Memory B cell (primary cell): ENCODE results near the gene ZRSR2.
"Not testable (repeated sequence)": the region's sequence is repeated elsewhere in the genome, so short reads cannot be mapped to it uniquely, and the experiment has no call there.

ENCODE experiments used
- ATAC-seq: fragments of 150-1000 bp; cut with Tn5 transposase; 2 replicates; pipeline ENCODE4 v1.10.0; 2021; ENCODE audit warnings: low read depth, mild to moderate bottlenecking, moderate library complexity
- DNase-seq, 2 donors: peaks; one replicate each; pipeline ENCODE4 v3.0.0; 2022; ENCODE audit warnings: low spot score in 2 of 2
- H3K27ac Mint-ChIP-seq: one replicate; pipeline ENCODE4 v1.8.0; 2022; ENCODE audit warnings: mild to moderate bottlenecking, moderate library complexity, mixed read lengths
- H3K27me3 Mint-ChIP-seq: one replicate; pipeline ENCODE4 v1.8.0; 2022; ENCODE audit warnings: mixed read lengths
- H3K36me3 Mint-ChIP-seq: one replicate; pipeline ENCODE4 v1.8.0; 2022; ENCODE audit warnings: mild to moderate bottlenecking, mixed read lengths
- H3K4me1 Mint-ChIP-seq: one replicate; pipeline ENCODE4 v1.8.0; 2022; ENCODE audit warnings: mixed read lengths
- H3K4me3 Mint-ChIP-seq: one replicate; pipeline ENCODE4 v1.8.0; 2022; ENCODE audit warnings: mild to moderate bottlenecking, moderate library complexity, mixed read lengths
- H3K9me3 Mint-ChIP-seq: one replicate; pipeline ENCODE4 v1.8.0; 2022; ENCODE audit warnings: mixed read lengths

The ZRSR2 gene, protein sequence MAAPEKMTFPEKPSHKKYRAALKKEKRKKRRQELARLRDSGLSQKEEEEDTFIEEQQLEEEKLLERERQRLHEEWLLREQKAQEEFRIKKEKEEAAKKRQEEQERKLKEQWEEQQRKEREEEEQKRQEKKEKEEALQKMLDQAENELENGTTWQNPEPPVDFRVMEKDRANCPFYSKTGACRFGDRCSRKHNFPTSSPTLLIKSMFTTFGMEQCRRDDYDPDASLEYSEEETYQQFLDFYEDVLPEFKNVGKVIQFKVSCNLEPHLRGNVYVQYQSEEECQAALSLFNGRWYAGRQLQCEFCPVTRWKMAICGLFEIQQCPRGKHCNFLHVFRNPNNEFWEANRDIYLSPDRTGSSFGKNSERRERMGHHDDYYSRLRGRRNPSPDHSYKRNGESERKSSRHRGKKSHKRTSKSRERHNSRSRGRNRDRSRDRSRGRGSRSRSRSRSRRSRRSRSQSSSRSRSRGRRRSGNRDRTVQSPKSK

GRCh38 chrX:15789979-15790768 is at the start of gene ZRSR2:
TSS of gene ZRSR2 (plus strand) at chrX:15790484. CDS start at chrX:15790496, 12 bp downstream.
- ATAC-seq (peak; percentile 88), DNase-seq (peak; percentile 70 to 86)
- Mint-ChIP-seq H3K27ac (no peak within 1 kb of the TSS), H3K4me1 (peaks cover 12% of the 10 kb centered on the region), H3K9me3 (no peaks in the 10 kb centered on the region), H3K4me3 (no peak within 1 kb of the TSS), H3K27me3 (no peaks in the 10 kb centered on the region), H3K36me3 (peaks cover 6% of the 10 kb centered on the region)

DNA sequence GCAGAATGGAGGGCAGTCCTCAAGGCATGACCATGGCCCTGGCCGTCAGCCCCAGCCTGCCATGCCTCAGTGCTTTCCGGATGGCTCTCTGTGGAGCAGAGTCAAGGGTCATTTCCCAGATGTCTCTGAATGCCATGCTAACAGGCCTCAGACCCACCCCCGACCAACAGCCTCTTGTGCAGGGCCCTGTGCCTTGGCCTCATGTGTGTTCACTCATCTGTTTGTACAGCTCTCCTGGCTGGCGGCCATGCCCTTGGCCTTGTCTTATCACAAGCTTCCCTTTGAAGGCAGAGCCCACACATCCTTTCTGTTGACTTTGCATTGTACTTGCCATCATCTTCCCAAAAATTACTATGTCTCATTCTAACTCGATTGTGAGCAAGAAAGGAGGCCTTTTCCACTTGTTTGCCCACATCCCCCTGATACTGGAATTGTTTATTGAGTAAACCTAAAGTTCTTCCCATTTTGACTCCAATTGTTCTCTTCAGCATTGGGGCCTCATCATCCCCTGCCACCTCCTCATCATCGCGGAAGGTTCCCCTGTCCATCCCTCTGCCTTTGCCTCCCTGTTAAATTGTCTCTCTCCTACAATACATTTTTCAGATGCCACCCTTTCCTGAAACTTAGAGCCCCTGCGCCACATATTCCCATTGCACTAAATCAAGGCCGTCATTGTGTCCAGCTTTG is 46.0 kb upstream of the ZRSR2 start:
- no peaks in the 10 kb centered on the region for H3K9me3 Mint-ChIP-seq
- H3K27ac Mint-ChIP-seq = no peak overlapping the region
- H3K27me3 Mint-ChIP-seq = no peaks in the 10 kb centered on the region
- H3K4me1 Mint-ChIP-seq = peaks cover 28% of the 10 kb centered on the region
- H3K36me3 Mint-ChIP-seq = peaks cover 32% of the 10 kb centered on the region
- ATAC-seq = no peak
- no peak overlapping the region for H3K4me3 Mint-ChIP-seq
- no peak for DNase-seq

- H3K36me3 Mint-ChIP-seq = peaks cover 32% of the 10 kb centered on the region
- no peak overlapping the region for H3K27ac Mint-ChIP-seq
- DNase-seq (no peak), ATAC-seq (no peak)
- no peaks in the 10 kb centered on the region for H3K9me3 Mint-ChIP-seq
- H3K4me3 Mint-ChIP-seq = no peak overlapping the region
- no peaks in the 10 kb centered on the region for H3K27me3 Mint-ChIP-seq
- H3K4me1 Mint-ChIP-seq = peaks cover 29% of the 10 kb centered on the region
Measured at GRCh38 chrX:15745179-15745578, 45.1 kb upstream of the ZRSR2 start.

GRCh38 chrX:15746651-15747050 is 43.6 kb upstream of the ZRSR2 start:
- H3K9me3 Mint-ChIP-seq, DNase-seq, H3K4me3 Mint-ChIP-seq, H3K27ac Mint-ChIP-seq, ATAC-seq, H3K27me3 Mint-ChIP-seq: not testable (repeated sequence)
- Mint-ChIP-seq H3K36me3 (peaks cover 31% of the 10 kb centered on the region), H3K4me1 (peaks cover 31% of the 10 kb centered on the region)

DNA sequence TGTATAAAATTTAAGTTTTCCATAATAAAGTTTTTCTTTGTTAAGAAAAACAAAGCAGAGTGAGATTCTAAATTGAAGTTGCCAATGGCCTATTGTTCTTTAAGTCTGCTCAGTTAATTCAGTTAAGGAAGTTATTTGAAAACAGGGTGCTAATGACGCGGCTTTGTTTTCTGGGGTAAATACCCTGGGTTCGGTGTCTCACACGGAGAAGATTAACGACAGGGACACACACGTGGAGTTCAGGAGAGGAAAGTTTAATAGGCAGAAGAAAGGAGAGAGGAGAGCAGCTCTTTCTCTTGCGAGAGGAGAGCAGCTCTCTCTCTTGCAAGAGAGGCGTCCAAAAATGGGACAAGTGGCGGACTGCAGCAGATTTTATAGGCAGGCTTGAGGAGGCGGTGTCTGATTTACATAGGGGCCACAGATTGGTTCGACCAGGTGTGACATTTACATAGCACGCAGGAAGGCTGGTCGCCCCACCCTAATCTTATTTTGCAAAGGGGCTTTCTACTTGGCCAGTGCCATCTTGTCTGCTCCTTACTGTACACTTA is 42.6 kb upstream of the ZRSR2 start:
- Mint-ChIP-seq H3K4me1 (peaks cover 25% of the 10 kb centered on the region), H3K9me3 (no peaks in the 10 kb centered on the region), H3K27ac (no peak overlapping the region), H3K36me3 (peaks cover 25% of the 10 kb centered on the region), H3K4me3 (no peak overlapping the region), H3K27me3 (no peaks in the 10 kb centered on the region)
- no peak for DNase-seq
- ATAC-seq = no peak

DNA sequence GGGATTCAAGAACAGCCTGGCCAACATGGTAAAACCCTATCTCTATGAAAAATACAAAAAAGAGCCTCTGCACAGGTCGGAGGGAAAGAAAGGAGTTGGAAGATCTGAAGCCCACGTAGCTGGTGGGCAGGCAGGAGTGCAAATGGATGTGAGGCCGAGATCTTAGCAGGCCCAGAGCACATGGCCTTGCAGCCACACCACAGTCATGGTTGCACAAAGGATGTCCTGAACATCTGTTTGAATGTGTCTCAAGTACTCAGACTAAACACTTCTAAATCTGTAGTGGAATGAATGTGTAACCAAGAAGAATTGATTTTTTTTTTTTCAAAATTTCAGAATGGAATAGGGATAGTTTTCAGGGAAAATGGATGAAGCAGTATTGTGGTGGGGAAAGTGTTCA is 41.4 kb upstream of the ZRSR2 start:
- DNase-seq = no peak
- peaks cover 15% of the 10 kb centered on the region for H3K36me3 Mint-ChIP-seq
- no peak overlapping the region for H3K4me3 Mint-ChIP-seq
- ATAC-seq = no peak
- no peaks in the 10 kb centered on the region for H3K9me3 Mint-ChIP-seq
- peaks cover 22% of the 10 kb centered on the region for H3K4me1 Mint-ChIP-seq
- H3K27me3 Mint-ChIP-seq = no peaks in the 10 kb centered on the region
- H3K27ac Mint-ChIP-seq = peak overlapping the region; percentile 100

DNA sequence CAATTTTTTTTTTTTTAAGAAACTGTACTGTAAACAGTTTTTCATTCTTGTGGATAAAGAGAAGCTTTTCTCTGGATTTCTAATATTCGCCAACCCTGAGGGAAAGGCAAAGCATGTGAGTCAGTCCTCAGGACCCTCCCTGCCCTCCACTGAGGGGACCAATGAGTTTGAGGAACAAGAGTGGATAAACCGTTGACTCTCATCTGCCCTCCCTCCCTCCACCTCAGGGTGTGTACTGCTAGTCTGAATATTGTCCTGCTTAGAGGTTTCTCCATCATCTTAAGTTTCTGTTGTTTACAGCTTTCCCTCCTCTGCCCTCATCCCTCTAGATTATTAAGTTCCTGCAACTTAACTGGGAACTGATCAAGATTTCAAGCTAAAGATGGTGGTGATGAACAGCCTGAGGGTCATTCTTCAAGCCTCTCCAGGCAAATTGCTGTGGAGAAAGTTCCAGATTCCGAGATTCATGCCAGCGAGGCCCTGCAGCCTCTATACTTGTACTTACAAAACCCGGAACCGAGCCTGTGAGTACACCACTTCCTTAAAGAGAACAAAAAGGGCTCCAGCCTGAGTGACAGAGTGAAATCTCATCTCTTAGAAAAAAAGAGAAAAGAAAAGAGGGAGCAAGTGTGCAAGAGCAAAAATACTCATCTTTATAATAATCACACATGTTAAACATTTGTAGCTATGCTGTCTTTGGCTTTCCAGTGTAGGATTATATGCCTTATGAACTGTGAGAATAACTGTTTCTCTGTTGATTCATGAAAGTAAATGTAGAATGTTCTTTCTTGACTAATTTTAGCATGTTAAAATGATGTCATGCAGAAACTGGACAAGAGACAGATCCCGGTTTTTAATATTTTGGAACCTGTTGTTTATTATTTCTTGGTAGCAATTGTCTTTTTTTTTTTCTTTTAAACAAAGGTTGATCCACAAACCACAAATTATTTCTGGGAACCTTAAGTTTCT is 40.4 kb upstream of the ZRSR2 start:
- peak overlapping the region; percentile 100 for H3K27ac Mint-ChIP-seq

GRCh38 chrX:15750611-15751154 is 39.6 kb upstream of the ZRSR2 start:
- no peak for ATAC-seq
- H3K4me1 Mint-ChIP-seq = peaks cover 18% of the 10 kb centered on the region
- no peaks in the 10 kb centered on the region for H3K9me3 Mint-ChIP-seq
- peaks cover 11% of the 10 kb centered on the region for H3K36me3 Mint-ChIP-seq
- H3K27ac Mint-ChIP-seq = peak overlapping the region; percentile 100
- no peaks in the 10 kb centered on the region for H3K27me3 Mint-ChIP-seq
- peak overlapping the region; percentile 77 for H3K4me3 Mint-ChIP-seq
- no peak for DNase-seq

More for the DNA sequence above, 40.4 kb upstream of the ZRSR2 start:
- H3K4me3 Mint-ChIP-seq = peak overlapping the region; percentile 77
- peaks cover 21% of the 10 kb centered on the region for H3K4me1 Mint-ChIP-seq
- ATAC-seq (peak; percentile 55), DNase-seq (peak in 1 of 2 donors; percentile 22)
- H3K27me3 Mint-ChIP-seq = no peaks in the 10 kb centered on the region
- peaks cover 11% of the 10 kb centered on the region for H3K36me3 Mint-ChIP-seq
- no peaks in the 10 kb centered on the region for H3K9me3 Mint-ChIP-seq

DNA sequence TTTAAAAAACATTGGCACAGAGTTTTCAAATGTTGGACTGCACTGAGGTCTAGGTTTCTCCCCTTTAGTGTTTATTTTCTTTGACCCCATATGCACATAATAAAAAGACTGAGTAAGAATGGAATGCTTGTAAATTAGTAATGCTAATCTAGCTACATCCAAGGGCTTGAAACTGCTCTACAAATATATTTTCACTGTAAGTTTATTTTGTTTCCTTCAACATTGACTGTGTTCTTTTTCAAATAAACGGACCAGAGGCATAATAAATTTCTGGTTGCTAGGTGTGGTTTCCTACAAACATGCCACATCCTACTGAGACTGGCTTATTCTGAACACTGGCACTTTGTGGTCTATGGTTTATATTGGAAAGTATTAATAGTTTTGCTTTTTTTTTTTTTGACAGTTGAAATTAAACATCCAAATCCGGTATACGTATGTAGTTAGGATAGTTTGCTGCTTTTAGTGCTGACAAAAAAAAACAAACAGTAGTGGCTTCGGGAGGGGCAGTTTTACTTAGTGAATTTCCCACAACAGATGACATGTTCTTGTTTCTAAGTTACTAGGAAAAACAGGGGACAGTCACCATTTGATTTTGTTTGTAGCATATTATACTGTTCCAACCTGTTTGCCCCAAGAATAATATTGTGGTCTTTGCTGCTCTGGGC is 39.0 kb upstream of the ZRSR2 start:
- ATAC-seq = peak; percentile 78
- Mint-ChIP-seq H3K4me3 (peak overlapping the region; percentile 77), H3K4me1 (peaks cover 18% of the 10 kb centered on the region), H3K27ac (peak overlapping the region; percentile 100), H3K9me3 (no peaks in the 10 kb centered on the region), H3K27me3 (no peaks in the 10 kb centered on the region), H3K36me3 (peaks cover 11% of the 10 kb centered on the region)
- peak in 1 of 2 donors; percentile 33 for DNase-seq

GRCh38 chrX:15755091-15755490 is 35.2 kb upstream of the ZRSR2 start:
- ATAC-seq (no peak), DNase-seq (no peak)
- Mint-ChIP-seq H3K9me3 (no peaks in the 10 kb centered on the region), H3K27ac (no peak overlapping the region), H3K4me1 (peaks cover 16% of the 10 kb centered on the region), H3K36me3 (peaks cover 7% of the 10 kb centered on the region), H3K27me3 (no peaks in the 10 kb centered on the region), H3K4me3 (no peak overlapping the region)

DNA sequence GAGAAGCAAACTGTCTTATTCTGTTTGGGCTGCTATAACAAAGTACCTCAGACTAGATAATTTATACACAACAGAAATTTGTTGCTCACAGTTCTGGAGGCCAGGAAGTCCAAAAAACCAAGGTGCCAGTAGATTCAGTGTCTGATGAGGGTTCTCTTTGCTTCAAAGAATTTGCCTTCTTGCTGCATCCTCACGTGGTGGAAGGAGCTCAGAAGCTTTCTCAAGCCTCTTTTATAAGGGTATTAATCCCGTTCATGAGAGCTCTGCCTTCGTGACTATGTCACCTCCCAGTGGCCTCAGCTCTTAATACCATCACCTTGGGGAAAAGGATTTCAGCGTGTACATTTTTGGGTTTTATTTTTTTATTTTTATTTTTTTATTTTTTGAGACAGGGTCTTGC is 32.1 kb upstream of the ZRSR2 start:
- H3K4me3 Mint-ChIP-seq = no peak overlapping the region
- DNase-seq = no peak
- peaks cover 5% of the 10 kb centered on the region for H3K36me3 Mint-ChIP-seq
- H3K9me3 Mint-ChIP-seq = no peaks in the 10 kb centered on the region
- no peak for ATAC-seq
- no peaks in the 10 kb centered on the region for H3K27me3 Mint-ChIP-seq
- peak overlapping the region; percentile 48 for H3K27ac Mint-ChIP-seq
- H3K4me1 Mint-ChIP-seq = peaks cover 13% of the 10 kb centered on the region

GRCh38 chrX:15759886-15760285 is 30.4 kb upstream of the ZRSR2 start:
- not testable (repeated sequence) for H3K36me3 Mint-ChIP-seq, H3K4me1 Mint-ChIP-seq, H3K9me3 Mint-ChIP-seq, H3K27me3 Mint-ChIP-seq, DNase-seq, H3K4me3 Mint-ChIP-seq, ATAC-seq
- H3K27ac Mint-ChIP-seq = peak overlapping the region; percentile 69
